GM12873 (cell line): ENCODE data around the gene MUC5AC.

Experiments used
- TF ChIP-seq, protein P1 (sequence below): IDR thresholded peaks from 2 replicates; pipeline ENCODE4 v1.5.1; 2012; ENCODE audit warnings: low read depth, mild to moderate bottlenecking, moderate library complexity, low read length, control low read depth; ENCODE audit not compliant: insufficient read depth; ENCODE audit errors: missing control alignments

Gene MUC5AC

DNA sequence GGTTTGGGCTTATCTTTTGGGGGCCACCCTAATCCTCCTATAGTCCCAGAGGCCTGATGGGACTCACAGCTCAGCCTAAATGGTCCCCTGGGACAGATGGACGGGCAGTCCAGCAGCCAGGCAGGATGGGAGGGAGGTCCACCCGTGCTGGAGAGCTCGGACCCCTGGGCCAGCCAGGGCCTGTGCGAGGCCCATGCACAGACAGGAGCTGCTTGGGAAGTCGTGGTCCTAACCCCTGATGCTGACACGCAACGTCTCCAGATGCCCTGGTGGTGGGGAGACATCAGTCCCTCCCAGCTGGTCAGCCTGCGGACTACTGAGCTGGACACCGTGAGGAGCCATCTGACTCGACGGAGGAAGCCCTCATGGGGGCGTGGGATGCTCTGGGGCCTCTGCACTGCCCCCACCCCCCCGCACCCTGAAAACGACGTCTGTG is 31.2 kb upstream of the MUC5AC start:
- TF ChIP-seq, protein P1, sequence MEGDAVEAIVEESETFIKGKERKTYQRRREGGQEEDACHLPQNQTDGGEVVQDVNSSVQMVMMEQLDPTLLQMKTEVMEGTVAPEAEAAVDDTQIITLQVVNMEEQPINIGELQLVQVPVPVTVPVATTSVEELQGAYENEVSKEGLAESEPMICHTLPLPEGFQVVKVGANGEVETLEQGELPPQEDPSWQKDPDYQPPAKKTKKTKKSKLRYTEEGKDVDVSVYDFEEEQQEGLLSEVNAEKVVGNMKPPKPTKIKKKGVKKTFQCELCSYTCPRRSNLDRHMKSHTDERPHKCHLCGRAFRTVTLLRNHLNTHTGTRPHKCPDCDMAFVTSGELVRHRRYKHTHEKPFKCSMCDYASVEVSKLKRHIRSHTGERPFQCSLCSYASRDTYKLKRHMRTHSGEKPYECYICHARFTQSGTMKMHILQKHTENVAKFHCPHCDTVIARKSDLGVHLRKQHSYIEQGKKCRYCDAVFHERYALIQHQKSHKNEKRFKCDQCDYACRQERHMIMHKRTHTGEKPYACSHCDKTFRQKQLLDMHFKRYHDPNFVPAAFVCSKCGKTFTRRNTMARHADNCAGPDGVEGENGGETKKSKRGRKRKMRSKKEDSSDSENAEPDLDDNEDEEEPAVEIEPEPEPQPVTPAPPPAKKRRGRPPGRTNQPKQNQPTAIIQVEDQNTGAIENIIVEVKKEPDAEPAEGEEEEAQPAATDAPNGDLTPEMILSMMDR: no peak

DNA sequence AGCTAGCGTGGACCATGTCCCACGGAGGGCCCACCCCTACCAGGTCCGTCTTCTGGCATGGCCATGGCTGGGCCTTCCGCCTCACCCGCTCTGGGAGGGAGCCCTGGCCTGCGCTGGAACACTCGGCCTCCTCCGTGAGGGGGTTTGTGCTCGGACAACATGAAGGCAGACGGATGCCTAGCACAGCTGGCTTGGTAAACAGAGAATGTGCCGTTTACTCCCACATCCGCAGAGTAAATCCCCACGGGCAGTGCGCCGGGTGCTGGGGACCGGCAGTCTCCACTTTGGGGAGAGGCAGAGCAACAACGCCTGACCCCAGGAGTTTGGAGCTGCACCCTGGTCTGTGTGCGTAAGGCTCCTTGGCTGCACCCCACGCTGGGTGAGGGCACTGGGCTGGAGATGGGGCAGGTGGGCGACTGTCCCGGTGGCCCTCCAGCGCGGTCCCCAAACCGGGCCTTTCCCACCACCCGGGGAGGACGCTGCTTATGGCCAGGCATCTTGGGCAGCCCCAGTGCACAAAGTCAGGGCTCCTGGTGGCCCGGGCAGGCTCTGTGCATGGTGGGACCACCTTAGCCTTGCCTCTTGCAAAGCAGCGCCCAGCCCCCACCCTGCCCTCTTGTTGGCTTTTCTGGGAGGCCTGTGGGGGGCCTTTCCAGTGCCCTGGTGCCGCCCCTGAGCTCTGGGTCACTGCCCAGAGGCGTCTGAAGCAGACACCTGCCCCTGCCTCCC is 30.7 kb upstream of the MUC5AC start:
- TF ChIP-seq, protein P1: no peak

DNA sequence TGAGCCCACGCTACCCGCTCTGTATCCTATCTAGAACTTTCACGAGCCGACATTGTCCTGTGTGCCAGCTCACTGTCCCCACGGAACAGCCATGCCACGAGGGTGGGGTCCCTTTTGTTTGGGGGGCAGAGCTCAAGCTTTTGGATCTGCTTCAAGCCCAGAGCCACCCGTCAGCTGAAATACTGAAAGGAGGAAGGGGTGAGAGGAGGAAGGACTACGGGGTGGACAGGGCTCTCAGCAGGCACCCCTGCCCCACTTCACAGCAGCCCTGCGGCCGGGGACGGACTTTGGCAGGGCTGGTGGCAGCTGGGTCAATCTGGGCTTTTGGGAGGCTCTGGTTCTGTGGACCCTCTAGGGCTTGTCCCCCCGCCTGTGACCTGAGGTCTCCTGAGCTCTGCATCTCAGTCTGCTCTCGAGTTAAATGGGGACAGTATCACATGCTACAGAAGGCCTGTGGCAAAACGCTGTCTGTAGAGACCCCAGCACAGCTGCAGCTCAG is 30.0 kb upstream of the MUC5AC start:
- TF ChIP-seq, protein P1: no peak

DNA sequence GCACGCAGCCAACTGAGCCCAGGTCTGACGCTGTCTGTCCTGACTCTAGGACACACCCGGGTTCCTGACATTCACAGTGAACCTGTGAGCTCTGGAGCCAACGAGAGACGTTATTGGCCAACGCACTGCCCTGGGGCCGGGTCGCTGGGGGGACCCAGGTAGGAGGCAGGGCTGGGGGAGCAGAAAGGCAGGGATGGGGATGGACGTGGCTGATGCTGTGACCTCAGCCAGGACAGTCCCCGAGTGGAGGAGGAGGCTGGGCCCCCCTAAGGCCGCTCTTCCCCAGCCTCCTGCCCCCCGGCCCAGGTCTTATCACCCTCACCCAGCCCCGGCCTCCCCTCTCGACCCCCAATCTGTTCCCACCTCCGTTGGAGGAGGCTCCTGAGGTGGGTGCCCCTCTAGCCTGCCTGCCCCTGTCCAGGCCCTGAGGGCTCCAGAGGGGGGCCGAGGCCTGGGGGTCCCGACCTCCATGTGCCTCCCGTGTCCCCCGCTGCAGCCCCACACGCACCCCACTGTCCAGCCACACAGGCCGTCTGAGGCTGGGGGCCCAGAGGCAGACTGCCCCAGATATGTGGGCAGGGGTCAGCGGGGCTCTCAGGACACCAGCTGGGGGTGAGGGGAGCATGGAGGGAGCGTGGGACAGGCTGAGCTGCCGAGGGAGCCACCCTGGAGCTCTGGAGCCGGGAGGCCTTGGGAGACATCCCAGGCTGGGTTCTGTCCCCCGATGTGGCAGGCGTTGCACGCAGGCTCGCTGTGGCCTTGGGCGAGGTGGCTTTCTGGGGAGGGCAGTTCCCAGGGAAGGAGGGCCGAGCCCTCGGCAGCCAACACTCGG is 29.2 kb upstream of the MUC5AC start:
- TF ChIP-seq, protein P1: no peak

DNA sequence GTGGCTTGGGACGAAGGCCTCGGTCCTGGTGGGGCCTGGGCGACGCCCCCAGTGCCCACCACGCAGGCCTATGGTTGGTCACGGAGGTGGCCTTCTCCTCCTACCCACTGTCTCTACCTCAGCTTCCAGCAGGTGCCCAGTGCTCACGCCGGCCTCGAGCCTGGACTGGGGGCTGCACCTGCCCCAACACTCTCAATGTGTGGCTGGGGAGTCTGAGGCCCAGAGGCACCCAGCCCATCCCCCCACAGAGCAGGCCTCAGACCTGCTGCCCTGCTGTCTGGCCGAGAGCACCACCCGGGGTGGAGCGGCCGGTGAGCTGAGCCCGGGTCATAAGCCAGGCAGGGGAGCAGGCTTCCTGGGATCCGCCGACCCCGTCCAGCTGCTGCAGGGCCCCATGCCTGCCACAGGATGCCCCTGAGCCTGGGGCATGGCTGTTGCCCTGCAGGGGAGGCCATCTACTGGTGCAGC is 28.6 kb upstream of the MUC5AC start:
- TF ChIP-seq, protein P1: no peak

DNA sequence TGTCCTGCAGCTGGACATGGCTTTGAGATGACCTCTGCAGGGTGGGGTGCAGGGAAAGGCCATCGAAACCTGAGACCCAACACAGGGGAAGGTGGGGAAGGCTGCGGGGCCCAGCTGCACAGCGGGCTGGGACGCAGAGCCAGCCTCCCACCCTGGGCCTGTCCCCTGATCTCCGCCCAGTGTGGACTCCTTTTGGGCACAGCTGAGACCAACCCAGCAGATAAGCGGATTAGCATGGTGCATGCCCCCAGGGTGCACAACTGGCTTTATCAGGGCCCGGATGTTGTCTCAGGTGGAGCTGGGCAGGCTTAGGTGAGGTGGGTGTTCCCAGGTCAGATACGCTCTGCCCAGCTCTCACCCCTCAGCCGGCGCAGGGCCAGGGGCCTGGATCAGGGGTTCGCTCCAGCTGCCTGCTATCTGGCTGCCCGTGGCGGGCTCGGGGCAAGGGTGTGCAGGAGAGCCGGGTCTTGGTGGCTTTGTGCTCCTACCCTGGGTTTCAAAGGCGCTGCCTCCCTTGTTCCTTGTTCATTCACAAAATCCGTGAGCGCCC is 28.1 kb upstream of the MUC5AC start:
- TF ChIP-seq, protein P1: no peak

DNA sequence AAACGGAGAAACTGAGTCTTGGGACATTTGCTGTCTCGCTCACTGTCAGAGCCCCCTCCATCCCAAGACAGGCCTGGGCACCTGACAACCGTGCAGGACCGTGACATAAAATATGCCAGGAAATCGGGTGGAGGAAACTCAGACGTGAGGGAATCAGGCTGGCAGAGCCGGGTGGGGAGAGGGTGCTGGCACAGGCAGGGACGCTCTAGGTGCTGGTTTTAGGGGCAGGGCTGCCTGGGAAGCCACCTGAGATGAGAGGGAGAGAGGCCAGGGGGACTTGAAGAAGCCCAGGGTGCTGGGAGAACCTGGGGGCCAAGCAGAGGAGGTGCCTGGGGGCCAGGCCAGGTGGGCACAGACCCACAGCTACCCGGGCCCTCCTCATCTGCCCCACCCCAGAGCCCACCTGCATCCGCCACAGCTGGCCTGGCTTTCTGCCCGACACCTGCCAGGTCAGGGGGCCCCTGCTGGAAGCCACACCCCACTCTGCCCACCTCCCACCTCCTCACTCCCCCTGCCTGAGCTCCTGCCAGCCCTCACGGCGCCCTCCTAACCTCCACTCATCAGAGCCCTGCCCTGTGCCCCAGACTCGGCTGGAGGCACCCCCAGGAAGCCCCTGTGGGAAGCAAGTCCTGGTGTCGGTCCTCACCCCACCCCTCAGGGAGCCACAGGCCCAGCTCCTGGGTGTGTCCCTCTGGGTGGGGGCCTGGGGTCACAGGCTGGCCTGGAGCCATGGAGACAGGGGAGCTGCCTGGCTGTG is 27.3 kb upstream of the MUC5AC start:
- TF ChIP-seq, protein P1: no peak
